ENCODE results near the gene DTX2.
"Not testable (repeated sequence)": the region's sequence is repeated elsewhere in the genome, so short reads cannot be mapped to it uniquely, and the experiment has no call there.

DTX2 gene

GRCh38 chr7:76461464-76462101 lies at the start of gene DTX2:
Gene DTX2 (plus strand): TSS chr7:76461709. CDS start chr7:76480510, 18,801 bp downstream.
- DNase-seq: not testable (repeated sequence)

GRCh38 chr7:76412249-76412648 lies 49.3 kb upstream of the DTX2 start:
- no peak for DNase-seq

GRCh38 chr7:76417654-76418310 lies 43.7 kb upstream of the DTX2 start:
- not testable (repeated sequence) for DNase-seq

- peak; percentile 9 for DNase-seq
Measured at GRCh38 chr7:76421097-76421496, 40.4 kb upstream of the DTX2 start.

GRCh38 chr7:76423666-76424412 lies 37.7 kb upstream of the DTX2 start:
- DNase-seq: no peak

- DNase-seq: no peak
Measured at GRCh38 chr7:76424413-76425111, 36.9 kb upstream of the DTX2 start, which contains the start of gene ZP3. Gene ZP3 (plus strand): TSS chr7:76424950. CDS start chr7:76424965, 15 bp downstream.

GRCh38 chr7:76425156-76425555 lies 36.4 kb upstream of the DTX2 start:
- no peak for DNase-seq

GRCh38 chr7:76425558-76425957 lies 36.0 kb upstream of the DTX2 start:
- DNase-seq: not testable (repeated sequence)

- DNase-seq: no peak
Measured at GRCh38 chr7:76426246-76426645, 35.3 kb upstream of the DTX2 start.

- DNase-seq: no peak
Measured at GRCh38 chr7:76427635-76428034, 33.9 kb upstream of the DTX2 start.

GRCh38 chr7:76428149-76428823 lies 33.2 kb upstream of the DTX2 start:
- no peak for DNase-seq

- peak; percentile 91 for DNase-seq
Measured at GRCh38 chr7:76428868-76429805, 32.4 kb upstream of the DTX2 start.

GRCh38 chr7:76430211-76430610 lies 31.3 kb upstream of the DTX2 start:
- DNase-seq: no peak

- DNase-seq: no peak
Measured at GRCh38 chr7:76430836-76431235, 30.7 kb upstream of the DTX2 start.

GRCh38 chr7:76437873-76438272 lies 23.6 kb upstream of the DTX2 start:
- DNase-seq: peak; percentile 62

GRCh38 chr7:76439120-76439888 lies 22.2 kb upstream of the DTX2 start:
- DNase-seq: not testable (repeated sequence)

GRCh38 chr7:76440404-76440803 lies 21.1 kb upstream of the DTX2 start:
- not testable (repeated sequence) for DNase-seq

GRCh38 chr7:76441792-76442191 lies 19.7 kb upstream of the DTX2 start:
- not testable (repeated sequence) for DNase-seq

- not testable (repeated sequence) for DNase-seq
Measured at GRCh38 chr7:76442664-76443446, 18.7 kb upstream of the DTX2 start.

- not testable (repeated sequence) for DNase-seq
Measured at GRCh38 chr7:76443846-76444245, 17.7 kb upstream of the DTX2 start.
